GM21360 (cell line): ENCODE results near the gene AJAP1.

Experiments used
- ATAC-seq: cut with Tn5 transposase; IDR thresholded peaks from one replicate; pipeline ENCODE4 v1.9.1; 2021; ENCODE audit warnings: mild to moderate bottlenecking, moderate library complexity; ENCODE audit not compliant: unreplicated experiment

Gene AJAP1

GRCh38 chr1:4768553-4768952 is 114.1 kb downstream of the AJAP1 start:
- no peak for ATAC-seq

GRCh38 chr1:4769516-4770280 is 115.3 kb downstream of the AJAP1 start:
- ATAC-seq, result no peak

- no peak for ATAC-seq
These were observed 116.3 kb downstream of the AJAP1 start for GRCh38 chr1:4770713-4771112.

- ATAC-seq, result no peak
These were observed 116.9 kb downstream of the AJAP1 start for GRCh38 chr1:4771267-4771666.

- ATAC-seq, result no peak
These were observed 117.3 kb downstream of the AJAP1 start for GRCh38 chr1:4771721-4772120.

GRCh38 chr1:4772294-4773010 is 118.0 kb downstream of the AJAP1 start:
- ATAC-seq, result no peak

- ATAC-seq, result no peak
These were observed 118.8 kb downstream of the AJAP1 start for GRCh38 chr1:4773226-4773625.

GRCh38 chr1:4775506-4775905 is 121.1 kb downstream of the AJAP1 start:
- no peak for ATAC-seq

- no peak for ATAC-seq
These were observed 123.6 kb downstream of the AJAP1 start for GRCh38 chr1:4778056-4778455.

GRCh38 chr1:4781646-4782045 is 127.2 kb downstream of the AJAP1 start:
- ATAC-seq, result no peak

GRCh38 chr1:4784761-4785160 is 130.4 kb downstream of the AJAP1 start:
- no peak for ATAC-seq

- ATAC-seq, result no peak
These were observed 131.6 kb downstream of the AJAP1 start for GRCh38 chr1:4786055-4786454.

GRCh38 chr1:4787551-4787950 is 133.1 kb downstream of the AJAP1 start:
- ATAC-seq, result no peak

GRCh38 chr1:4792565-4792964 is 138.2 kb downstream of the AJAP1 start:
- ATAC-seq, result no peak

GRCh38 chr1:4794020-4794780 is 139.8 kb downstream of the AJAP1 start:
- no peak for ATAC-seq

- no peak for ATAC-seq
These were observed 142.0 kb downstream of the AJAP1 start for GRCh38 chr1:4796161-4797015.

GRCh38 chr1:4797016-4797410 is 142.6 kb downstream of the AJAP1 start:
- ATAC-seq, result no peak

GRCh38 chr1:4797429-4797828 is 143.0 kb downstream of the AJAP1 start:
- ATAC-seq, result no peak

- ATAC-seq, result no peak
These were observed 146.9 kb downstream of the AJAP1 start for GRCh38 chr1:4801192-4801924.

GRCh38 chr1:4802024-4802423 is 147.6 kb downstream of the AJAP1 start:
- ATAC-seq, result no peak
